Vagina (tissue), 2 donors: ENCODE results near the gene EWSR1. TPM values are rescaled to one million over a fixed set of nuclear protein-coding genes. Genes with fewer than 3 reads are reported as not detected.

Experiments used
- DNase-seq, 2 donors: peaks; one replicate each; pipeline ENCODE4 v3.0.0-alpha.2; 2017; ENCODE audit errors: extremely low spot score in 2 of 2
- H3K27ac ChIP-seq: fragments of 200-600 bp; sonication (generic); one replicate; pipeline ENCODE4 v1.5.1; 2019
- H3K27me3 ChIP-seq: fragments of 200-600 bp; sonication (generic); one replicate; pipeline ENCODE4 v1.5.1; 2019
- H3K36me3 ChIP-seq, 2 donors: fragments of 200-600 bp; sonication (generic); one replicate each; pipeline ENCODE4 v1.5.1; 2017 to 2019
- H3K4me1 ChIP-seq: fragments of 200-600 bp; sonication (generic); one replicate; pipeline ENCODE4 v1.5.1; 2019
- H3K4me3 ChIP-seq, 2 donors: fragments of 200-600 bp; sonication (generic); 1 replicate in 1 of 2; 2 replicates in 1 of 2; pipeline ENCODE4 v1.5.1; 2016 to 2019
- H3K9me3 ChIP-seq: fragments of 200-600 bp; sonication (generic); one replicate; pipeline ENCODE4 v1.5.1; 2019
- CTCF ChIP-seq, 3 experiments: fragments of 450-650 bp in 2 of 3; fragments of 200-600 bp in 1 of 3; sonication (generic) in 1 of 3; IDR thresholded peaks; one replicate each; pipeline ENCODE4 v1.5.1; 2017 to 2019; ENCODE audit warnings: antibody characterized with exemption in 3 of 3, mild to moderate bottlenecking in 2 of 3, moderate library complexity in 2 of 3
- POLR2A ChIP-seq, 2 donors: fragments of 450-650 bp; IDR thresholded peaks; one replicate each; pipeline ENCODE4 v1.6.1; 2017; ENCODE audit warnings: antibody characterized with exemption in 2 of 2, mild to moderate bottlenecking in 2 of 2, moderate library complexity in 2 of 2
- POLR2AphosphoS5 ChIP-seq, 2 donors: sonication (generic); formaldehyde crosslinking; IDR thresholded peaks; one replicate each; pipeline ENCODE4 v1.9.0; 2017; ENCODE audit warnings: antibody characterized with exemption in 2 of 2, mild to moderate bottlenecking in 2 of 2, low read depth in 1 of 2; ENCODE audit not compliant: insufficient read depth in 1 of 2
- intact Hi-C: fragments of 100-400 bp; cut with DNase I; formaldehyde crosslinking; loops from one replicate; pipeline ENCODE4 v1.15.1; 2023
- total RNA-seq: library from RNA; depleted of rRNA; stranded (reverse); fragments of >200 nt; gene quantifications from one replicate; pipeline ENCODE4 v1.2.3, GENCODE V29; 2016

The EWSR1 gene
- total RNA-seq, 1 donor from 2014 or later, result 164 TPM

GRCh38 chr22:29263791-29264276 lies 4.2 kb upstream of the EWSR1 start:
- no peaks in the 10 kb centered on the region for H3K9me3 ChIP-seq
- no peak overlapping the region for H3K4me3 ChIP-seq
- DNase-seq, result no peak
- no peak overlapping the region for H3K27ac ChIP-seq
- peaks cover 0 to 14% of the 10 kb centered on the region in 2 donors for H3K36me3 ChIP-seq
- no peaks in the 10 kb centered on the region for H3K27me3 ChIP-seq
- no peak for TF ChIP-seq POLR2A (IDR thresholded peaks at IDR 0.05)
- TF ChIP-seq POLR2AphosphoS5 (IDR thresholded peaks at IDR 0.05; ENCODE audit: insufficient read depth in 1 of 2, low read depth in 1 of 2), result no peak
- TF ChIP-seq CTCF (IDR thresholded peaks at IDR 0.05), result no peak
- intact Hi-C loops, result no loop called here
- H3K4me1 ChIP-seq, result peaks cover 21% of the 10 kb centered on the region

GRCh38 chr22:29265305-29265704 lies 2.8 kb upstream of the EWSR1 start:
- Histone ChIP-seq H3K36me3 (peaks cover 0 to 14% of the 10 kb centered on the region in 2 donors), H3K4me1 (peaks cover 35% of the 10 kb centered on the region), H3K4me3 (no peak overlapping the region), H3K27me3 (no peaks in the 10 kb centered on the region), H3K27ac (no peak overlapping the region), H3K9me3 (no peaks in the 10 kb centered on the region)
- TF ChIP-seq POLR2A (IDR thresholded peaks at IDR 0.05) (no peak), POLR2AphosphoS5 (IDR thresholded peaks at IDR 0.05; ENCODE audit: insufficient read depth in 1 of 2, low read depth in 1 of 2) (no peak), CTCF (IDR thresholded peaks at IDR 0.05) (no peak)
- no peak for DNase-seq
- intact Hi-C loops, result no loop called here

- TF ChIP-seq CTCF (IDR thresholded peaks at IDR 0.05) (no peak), POLR2A (IDR thresholded peaks at IDR 0.05) (no peak), POLR2AphosphoS5 (IDR thresholded peaks at IDR 0.05; ENCODE audit: insufficient read depth in 1 of 2, low read depth in 1 of 2) (no peak)
- intact Hi-C loops, result no loop called here
- H3K9me3 ChIP-seq, result no peaks in the 10 kb centered on the region
- H3K27me3 ChIP-seq, result no peaks in the 10 kb centered on the region
- H3K36me3 ChIP-seq, result peaks cover 0 to 14% of the 10 kb centered on the region in 2 donors
- no peak overlapping the region for H3K4me3 ChIP-seq
- DNase-seq, result no peak
- H3K4me1 ChIP-seq, result peaks cover 41% of the 10 kb centered on the region
- H3K27ac ChIP-seq, result peak overlapping the region; percentile 99
Observed at GRCh38 chr22:29265929-29266328, 2.1 kb upstream of the EWSR1 start.

- Histone ChIP-seq H3K4me3 (peak overlapping the region; percentile 86 to 95), H3K27ac (peak overlapping the region; percentile 99), H3K4me1 (peaks cover 50% of the 10 kb centered on the region), H3K27me3 (no peaks in the 10 kb centered on the region), H3K36me3 (peaks cover 0 to 14% of the 10 kb centered on the region in 2 donors), H3K9me3 (no peaks in the 10 kb centered on the region)
- DNase-seq, result no peak
- TF ChIP-seq POLR2A (IDR thresholded peaks at IDR 0.05) (no peak), POLR2AphosphoS5 (IDR thresholded peaks at IDR 0.05; ENCODE audit: insufficient read depth in 1 of 2, low read depth in 1 of 2) (no peak), CTCF (IDR thresholded peaks at IDR 0.05) (no peak)
- intact Hi-C loops, result no loop called here
Observed at GRCh38 chr22:29266564-29267461, 1.3 kb upstream of the EWSR1 start.

GRCh38 chr22:29267462-29267857 lies 608 bp upstream of the EWSR1 start:
- peak overlapping the region; percentile 99 for H3K27ac ChIP-seq
- DNase-seq, result no peak
- peaks cover 56% of the 10 kb centered on the region for H3K4me1 ChIP-seq
- H3K9me3 ChIP-seq, result no peaks in the 10 kb centered on the region
- no peaks in the 10 kb centered on the region for H3K27me3 ChIP-seq
- TF ChIP-seq POLR2A (IDR thresholded peaks at IDR 0.05) (no peak), CTCF (IDR thresholded peaks at IDR 0.05) (no peak), POLR2AphosphoS5 (IDR thresholded peaks at IDR 0.05; ENCODE audit: insufficient read depth in 1 of 2, low read depth in 1 of 2) (no peak)
- intact Hi-C loops, result no loop called here
- peaks cover 0 to 14% of the 10 kb centered on the region in 2 donors for H3K36me3 ChIP-seq
- peak overlapping the region; percentile 86 to 95 for H3K4me3 ChIP-seq
